Natural killer cell (primary cell): ENCODE data around the gene LRRC1. TPM values are rescaled to one million over a fixed set of nuclear protein-coding genes. Genes with fewer than 3 reads are reported as not detected.
A peak's percentile ranks its signal among the peaks of the same experiment; 100 is the strongest.

Experiments
- ATAC-seq, 3 donors: fragments of 150-1000 bp in 2 of 3; fragments of 200-7000 bp in 1 of 3; cut with Tn5 transposase; 1 replicate in 1 of 3; 2 replicates in 2 of 3; pipeline ENCODE4 v1.10.0; 2021; ENCODE audit warnings: mild to moderate bottlenecking in 2 of 3, moderate library complexity in 2 of 3
- DNase-seq, 2 donors: peaks; one replicate each; pipeline versions ENCODE4 v3.0.0 to v3.0.0-alpha.2; 2013 to 2021; ENCODE audit warnings: mixed read lengths in 1 of 2
- H3K27ac ChIP-seq: one replicate; pipeline ENCODE4 v1.5.1; 2013; ENCODE audit warnings: mild to moderate bottlenecking, low read length
- H3K27me3 ChIP-seq: one replicate; pipeline ENCODE4 v1.6.1; 2013; ENCODE audit warnings: low read length; ENCODE audit not compliant: control insufficient read depth, insufficient read depth
- H3K36me3 ChIP-seq: one replicate; pipeline ENCODE4 v1.6.1; 2013; ENCODE audit warnings: low read length; ENCODE audit not compliant: control insufficient read depth, insufficient read depth
- H3K4me1 ChIP-seq: one replicate; pipeline ENCODE4 v1.6.1; 2013; ENCODE audit warnings: low read length; ENCODE audit not compliant: control insufficient read depth, insufficient read depth
- H3K4me3 ChIP-seq: one replicate; pipeline ENCODE4 v1.5.1; 2013; ENCODE audit warnings: low read length
- H3K9me3 ChIP-seq: one replicate; pipeline ENCODE4 v1.6.1; 2013; ENCODE audit warnings: low read length; ENCODE audit not compliant: control insufficient read depth, insufficient read depth
- H3K27ac Mint-ChIP-seq, 2 donors: one replicate each; pipeline ENCODE4 v1.8.0; 2022; ENCODE audit warnings: mild to moderate bottlenecking in 2 of 2, mixed read lengths in 2 of 2, moderate library complexity in 1 of 2
- H3K27me3 Mint-ChIP-seq, 2 donors: one replicate each; pipeline ENCODE4 v1.8.0; 2022; ENCODE audit warnings: low read depth in 2 of 2, mixed read lengths in 2 of 2
- H3K36me3 Mint-ChIP-seq: one replicate; pipeline ENCODE4 v1.8.0; 2022; ENCODE audit warnings: mixed read lengths
- H3K4me1 Mint-ChIP-seq, 2 donors: one replicate each; pipeline ENCODE4 v1.8.0; 2022; ENCODE audit warnings: mixed read lengths in 2 of 2
- H3K4me3 Mint-ChIP-seq: one replicate; pipeline ENCODE4 v1.8.0; 2022; ENCODE audit warnings: mild to moderate bottlenecking, moderate library complexity, mixed read lengths
- H3K9me3 Mint-ChIP-seq, 2 donors: one replicate each; pipeline ENCODE4 v1.8.0; 2022; ENCODE audit warnings: mixed read lengths in 2 of 2
- CTCF ChIP-seq: fragments of 200-600 bp; IDR thresholded peaks from one replicate; pipeline ENCODE4 v1.8.0; 2022; ENCODE audit warnings: antibody characterized with exemption
- WGBS: methylation state at CpG from one replicate; pipeline ENCODE4 v1.1.7; 2013; ENCODE audit warnings: missing lambda C conversion rate; ENCODE audit not compliant: insufficient coverage; 5-methylcytosine and 5-hydroxymethylcytosine counted together
- intact Hi-C: fragments of 100-400 bp; cut with micrococcal nuclease; formaldehyde crosslinking; loops from one replicate; pipeline ENCODE4 v1.14.2; 2022
- total RNA-seq, 4 donors: library from RNA; stranded (reverse); fragments of 120-200 nt in 1 of 4; gene quantifications; one replicate each; pipeline versions ENCODE4 v1.2.3 to v1.2.4, GENCODE V29; 2013 to 2022

The LRRC1 gene
- total RNA-seq, 3 donors from 2014 or later (not counting 1 experiment from before 2014, with no cell fraction given): 2.0 to 5.6 (median 3.7) TPM

- peak overlapping the region; percentile 43 for H3K4me3 Mint-ChIP-seq
- no peak for TF ChIP-seq CTCF
- intact Hi-C loops: loop anchor here (10.0 kb wide), 1 partner anchor 253 kb away; the partner anchor contains the start of gene GCLC
Measured at GRCh38 chr6:53797304-53797703, 2.5 kb downstream of the LRRC1 start.

GRCh38 chr6:53799340-53799739 lies 4.5 kb downstream of the LRRC1 start:
- ATAC-seq (no peak), DNase-seq (no peak)
- Histone ChIP-seq H3K9me3 (no peaks in the 10 kb centered on the region), H3K4me3 (no peak overlapping the region), H3K4me1 (peaks cover 14% of the 10 kb centered on the region), H3K27me3 (no peaks in the 10 kb centered on the region), H3K27ac (no peak overlapping the region), H3K36me3 (no peaks in the 10 kb centered on the region)
- no peaks in the 10 kb centered on the region for H3K36me3 Mint-ChIP-seq
- H3K27ac Mint-ChIP-seq: no peak overlapping the region
- H3K27me3 Mint-ChIP-seq: no peaks in the 10 kb centered on the region
- no peaks in the 10 kb centered on the region for H3K9me3 Mint-ChIP-seq
- peaks cover 14 to 34% of the 10 kb centered on the region in 2 donors for H3K4me1 Mint-ChIP-seq
- intact Hi-C loops: loop anchor here (10.0 kb wide), 1 partner anchor 255 kb away; the partner anchor contains the start of gene GCLC
- H3K4me3 Mint-ChIP-seq: no peak overlapping the region
- WGBS: 92% methylated on average over 3 of the region's 3 CpGs
- TF ChIP-seq CTCF: no peak

More at GRCh38 chr6:53797304-53797703, 2.5 kb downstream of the LRRC1 start:
- 98% methylated on average over 2 of the region's 2 CpGs for WGBS
- Histone ChIP-seq H3K4me1 (peaks cover 26% of the 10 kb centered on the region), H3K9me3 (no peaks in the 10 kb centered on the region), H3K4me3 (no peak overlapping the region), H3K27me3 (no peaks in the 10 kb centered on the region), H3K36me3 (no peaks in the 10 kb centered on the region), H3K27ac (no peak overlapping the region)
- H3K27ac Mint-ChIP-seq: no peak overlapping the region
- H3K36me3 Mint-ChIP-seq: no peaks in the 10 kb centered on the region
- peaks cover 28 to 48% of the 10 kb centered on the region in 2 donors for H3K4me1 Mint-ChIP-seq
- no peak for DNase-seq
- no peaks in the 10 kb centered on the region for H3K9me3 Mint-ChIP-seq
- no peak for ATAC-seq
- H3K27me3 Mint-ChIP-seq: peaks cover 12 to 13% of the 10 kb centered on the region in 2 donors

- H3K4me3 Mint-ChIP-seq: no peak overlapping the region
- no peak for TF ChIP-seq CTCF
- Histone ChIP-seq H3K27me3 (no peaks in the 10 kb centered on the region), H3K27ac (no peak overlapping the region), H3K4me3 (no peak overlapping the region), H3K4me1 (peaks cover 3% of the 10 kb centered on the region), H3K36me3 (no peaks in the 10 kb centered on the region), H3K9me3 (no peaks in the 10 kb centered on the region)
- 100% methylated on average over 1 of the region's 1 CpG for WGBS
- H3K36me3 Mint-ChIP-seq: no peaks in the 10 kb centered on the region
- no peak for DNase-seq
- no peak overlapping the region for H3K27ac Mint-ChIP-seq
- peaks cover 4 to 21% of the 10 kb centered on the region in 2 donors for H3K4me1 Mint-ChIP-seq
- H3K27me3 Mint-ChIP-seq: no peaks in the 10 kb centered on the region
- H3K9me3 Mint-ChIP-seq: no peaks in the 10 kb centered on the region
- ATAC-seq: no peak
- intact Hi-C loops: no loop called here
Measured at GRCh38 chr6:53801022-53801421, 6.2 kb downstream of the LRRC1 start.

- no peaks in the 10 kb centered on the region for H3K27me3 ChIP-seq
- Mint-ChIP-seq H3K36me3 (no peaks in the 10 kb centered on the region), H3K4me3 (no peak overlapping the region), H3K9me3 (no peaks in the 10 kb centered on the region), H3K27me3 (no peaks in the 10 kb centered on the region), H3K4me1 (peaks cover 0 to 10% of the 10 kb centered on the region in 2 donors), H3K27ac (no peak overlapping the region)
- intact Hi-C loops: no loop called here
- DNase-seq (no peak), ATAC-seq (no peak)
- no peak overlapping the region for H3K4me3 ChIP-seq
- no peaks in the 10 kb centered on the region for H3K9me3 ChIP-seq
- H3K4me1 ChIP-seq: no peaks in the 10 kb centered on the region
- H3K36me3 ChIP-seq: no peaks in the 10 kb centered on the region
- H3K27ac ChIP-seq: no peak overlapping the region
- TF ChIP-seq CTCF: no peak
Measured at GRCh38 chr6:53802582-53802981, 7.8 kb downstream of the LRRC1 start.
